Liver (tissue), 9 donors: ENCODE results near the gene HDLBP. TPM values are rescaled to one million over a fixed set of nuclear protein-coding genes. Genes with fewer than 3 reads are reported as not detected.

Source experiments
- DNase-seq: peaks from one replicate; pipeline ENCODE4 v3.0.0-alpha.2; 2017; ENCODE audit warnings: low spot score
- H3K27ac ChIP-seq, 2 donors: one replicate each; pipeline ENCODE4 v1.7.0; 2013; ENCODE audit warnings: inconsistent platforms in 2 of 2, low read length in 2 of 2, control low read depth in 1 of 2, low read depth in 1 of 2, mild to moderate bottlenecking in 1 of 2
- H3K27me3 ChIP-seq, 4 donors: one replicate each; pipeline versions ENCODE4 v1.6.1 to v1.7.0; 2013; ENCODE audit warnings: low read length in 3 of 4, inconsistent platforms in 1 of 4, mild to moderate bottlenecking in 1 of 4, moderate library complexity in 1 of 4; ENCODE audit not compliant: control insufficient read depth in 4 of 4, insufficient read depth in 4 of 4
- H3K36me3 ChIP-seq, 4 donors: one replicate each; pipeline versions ENCODE4 v1.6.1 to v1.7.0; 2013; ENCODE audit warnings: low read length in 3 of 4, mild to moderate bottlenecking in 3 of 4, low read depth in 1 of 4, moderate library complexity in 1 of 4; ENCODE audit not compliant: control insufficient read depth in 4 of 4, insufficient read depth in 3 of 4
- H3K4me1 ChIP-seq, 4 donors: one replicate each; pipeline versions ENCODE4 v1.6.1 to v1.7.0; 2013; ENCODE audit warnings: low read length in 3 of 4, mild to moderate bottlenecking in 3 of 4, moderate library complexity in 1 of 4; ENCODE audit not compliant: control insufficient read depth in 4 of 4, insufficient read depth in 4 of 4
- H3K4me3 ChIP-seq, 3 donors: one replicate each; pipeline versions ENCODE4 v1.6.1 to v1.7.0; 2013; ENCODE audit warnings: low read length in 3 of 3, control low read depth in 1 of 3, low read depth in 1 of 3, mild to moderate bottlenecking in 1 of 3
- H3K9ac ChIP-seq, 2 donors: one replicate each; pipeline ENCODE4 v1.7.0; 2013; ENCODE audit warnings: low read length in 2 of 2, mild to moderate bottlenecking in 2 of 2, moderate library complexity in 2 of 2, control low read depth in 1 of 2, low read depth in 1 of 2
- H3K9me3 ChIP-seq, 4 donors: one replicate each; pipeline versions ENCODE4 v1.6.1 to v1.7.0; 2013; ENCODE audit warnings: low read length in 3 of 4; ENCODE audit not compliant: control insufficient read depth in 4 of 4
- FOXA1 ChIP-seq: IDR thresholded peaks from 2 replicates; pipeline ENCODE4 v1.6.1; 2016; ENCODE audit warnings: antibody characterized with exemption
- FOXA2 ChIP-seq: IDR thresholded peaks from 2 replicates; pipeline ENCODE4 v1.6.1; 2016; ENCODE audit warnings: antibody characterized with exemption
- HNF4A ChIP-seq, 2 donors: conservative IDR thresholded peaks; 2 replicates each; pipeline ENCODE4 v1.6.1; 2016; ENCODE audit warnings: antibody characterized with exemption in 2 of 2, mild to moderate bottlenecking in 2 of 2
- HNF4G ChIP-seq: IDR thresholded peaks from 2 replicates; pipeline ENCODE4 v1.6.1; 2016; ENCODE audit warnings: antibody characterized with exemption
- NR2F2 ChIP-seq: IDR thresholded peaks from 2 replicates; pipeline ENCODE4 v1.6.1; 2016; ENCODE audit warnings: antibody characterized with exemption
- RXRA ChIP-seq, 2 donors: IDR thresholded peaks; 2 replicates each; pipeline ENCODE4 v1.6.1; 2017 to 2018; ENCODE audit warnings: antibody characterized with exemption in 2 of 2, mild to moderate bottlenecking in 1 of 2
- SP1 ChIP-seq: IDR thresholded peaks from 2 replicates; pipeline ENCODE4 v1.6.1; 2018; ENCODE audit warnings: antibody characterized with exemption, mild to moderate bottlenecking
- TAF1 ChIP-seq: conservative IDR thresholded peaks from 2 replicates; pipeline ENCODE4 v1.6.1; 2016; ENCODE audit warnings: antibody characterized with exemption, mild to moderate bottlenecking
- WGBS: extraction: QIAGEN DNeasy Blood & Tissue Kit; methylation state at CpG from one replicate; pipeline ENCODE4 v1.1.7; 2013; 5-methylcytosine and 5-hydroxymethylcytosine counted together
- polyA plus RNA-seq, 2 donors: library from polyadenylated mRNA; stranded (reverse) in 1 of 2; unstranded in 1 of 2; fragments of 200-250 nt in 1 of 2; fragments of >200 nt in 1 of 2; fragmentation: Nextera tagmentation in 1 of 2; extraction: Ambion mirVana in 1 of 2; gene quantifications; one replicate each; pipeline versions ENCODE4 v1.2.1 to v1.2.3, GENCODE V29; 2013 to 2015
- total RNA-seq, 2 donors: library from RNA; depleted of rRNA; stranded (reverse); fragments of >200 nt; gene quantifications; one replicate each; pipeline ENCODE4 v1.2.3, GENCODE V29; 2014
- TF ChIP-seq, protein P1 (sequence below): IDR thresholded peaks from 2 replicates; pipeline ENCODE4 v1.6.1; 2016; ENCODE audit warnings: antibody characterized with exemption, mild to moderate bottlenecking
- TF ChIP-seq, protein P2 (sequence below): IDR thresholded peaks from 2 replicates; pipeline ENCODE4 v1.6.1; 2016; ENCODE audit warnings: antibody characterized with exemption
- TF ChIP-seq, protein P3 (sequence below): fragments of 150-350 bp; IDR thresholded peaks from 2 replicates; pipeline ENCODE4 v1.5.1; 2017; ENCODE audit warnings: improper control_type of control experiment, low read depth, low read length; ENCODE audit not compliant: missing input control
- TF ChIP-seq, protein P4 (sequence below): IDR thresholded peaks from 2 replicates; pipeline ENCODE4 v1.6.1; 2016; ENCODE audit warnings: antibody characterized with exemption
- donor health status: healthy.
- donor health status: healthy.
- donor health status: healthy.
- donor health status: healthy.
- donor health status: healthy.

HDLBP gene
- total and polyA plus RNA-seq, 4 donors: 219 to 580 (median 258) TPM

DNA sequence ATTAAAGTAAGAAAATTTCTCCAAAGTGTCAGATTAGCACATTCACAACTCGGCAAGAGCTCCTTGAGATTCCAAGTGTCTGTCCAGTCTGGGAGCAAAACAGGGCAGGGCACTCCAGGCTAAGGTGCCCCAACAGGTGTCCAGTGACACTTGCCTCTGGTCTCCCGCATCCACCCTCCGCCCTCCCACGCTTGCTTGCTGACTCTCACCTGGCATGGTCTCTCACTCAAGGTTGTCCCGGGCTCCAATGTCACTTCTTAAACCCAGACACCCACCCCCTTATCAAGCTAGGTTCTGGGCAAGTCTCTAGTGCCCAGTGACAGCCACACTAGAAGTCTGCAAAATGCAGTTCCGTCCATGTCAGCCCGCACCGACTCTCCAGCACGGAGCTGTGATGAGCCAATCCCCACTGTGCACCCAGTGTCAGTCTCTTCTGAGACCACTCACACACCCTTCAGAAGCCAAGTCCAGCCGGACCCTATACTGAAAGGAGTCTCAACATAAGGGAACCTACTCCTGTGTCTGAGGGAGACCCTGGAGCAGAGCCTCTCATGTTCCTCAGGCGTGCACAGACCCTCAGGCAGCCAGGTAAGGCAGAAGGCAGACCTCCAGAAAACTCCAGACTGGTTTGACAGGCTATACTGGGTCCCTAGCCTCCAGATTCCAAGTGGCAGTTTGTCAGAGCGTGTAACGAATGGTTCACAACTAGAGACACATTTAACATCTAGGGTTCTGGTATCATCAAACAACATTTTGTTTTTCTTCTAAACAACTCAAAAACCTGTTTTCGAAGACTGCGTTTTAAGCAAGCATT is 45.6 kb downstream of the HDLBP start:
- Histone ChIP-seq H3K36me3 (peaks cover 5 to 26% (median 22%) of the 10 kb centered on the region in 4 donors), H3K4me1 (peaks cover 6 to 51% (median 39%) of the 10 kb centered on the region in 4 donors), H3K9me3 (no peaks in the 10 kb centered on the region), H3K27me3 (no peaks in the 10 kb centered on the region), H3K4me3 (no peak overlapping the region), H3K27ac (peak overlapping the region in 1 of 2 donors; percentile 15), H3K9ac (no peak overlapping the region)
- TF ChIP-seq RXRA (IDR thresholded peaks at IDR 0.05): no peak
- no peak for TF ChIP-seq TAF1
- TF ChIP-seq HNF4A (conservative IDR thresholded peaks at IDR 0.05): no peak
- 92% methylated on average over 15 of the region's 15 CpGs for WGBS
- DNase-seq: no peak

DNA sequence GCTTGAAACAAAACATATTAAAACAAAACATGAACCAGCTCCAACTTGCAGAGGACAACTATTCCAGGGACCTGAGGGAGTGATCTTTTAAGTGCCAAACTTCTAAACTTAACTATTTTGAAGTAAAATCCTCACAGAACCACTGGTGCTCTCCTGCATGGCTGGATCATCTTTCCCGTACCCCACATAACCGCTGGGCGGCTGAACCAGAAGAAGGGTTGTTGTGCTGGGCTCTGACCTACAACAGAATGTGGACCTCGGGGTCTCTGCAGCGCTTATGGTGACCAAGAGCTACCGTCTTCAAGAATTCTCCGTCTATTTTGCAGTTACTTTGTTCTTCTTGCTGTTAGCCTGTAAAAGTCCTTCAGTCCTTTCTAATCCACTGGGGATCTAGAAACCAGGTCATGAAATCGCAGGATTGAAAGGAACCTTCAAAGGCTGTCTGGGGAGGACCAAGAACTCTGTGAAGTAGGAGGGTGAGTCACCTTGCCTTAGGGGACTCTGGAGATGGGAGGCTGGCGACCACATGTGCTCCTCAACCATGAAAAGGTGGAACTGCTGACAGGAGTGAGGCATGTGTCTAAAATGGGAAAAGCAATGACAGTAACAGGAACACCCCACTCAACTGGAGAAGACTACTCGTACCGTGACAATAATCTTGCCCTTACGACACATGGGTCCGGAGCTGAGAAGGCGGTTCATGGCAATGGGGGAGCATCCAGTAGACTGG is 46.6 kb downstream of the HDLBP start:
- H3K27me3 ChIP-seq: no peaks in the 10 kb centered on the region
- H3K4me1 ChIP-seq: peaks cover 6 to 46% (median 35%) of the 10 kb centered on the region in 4 donors
- no peak for DNase-seq
- TF ChIP-seq, protein P1, sequence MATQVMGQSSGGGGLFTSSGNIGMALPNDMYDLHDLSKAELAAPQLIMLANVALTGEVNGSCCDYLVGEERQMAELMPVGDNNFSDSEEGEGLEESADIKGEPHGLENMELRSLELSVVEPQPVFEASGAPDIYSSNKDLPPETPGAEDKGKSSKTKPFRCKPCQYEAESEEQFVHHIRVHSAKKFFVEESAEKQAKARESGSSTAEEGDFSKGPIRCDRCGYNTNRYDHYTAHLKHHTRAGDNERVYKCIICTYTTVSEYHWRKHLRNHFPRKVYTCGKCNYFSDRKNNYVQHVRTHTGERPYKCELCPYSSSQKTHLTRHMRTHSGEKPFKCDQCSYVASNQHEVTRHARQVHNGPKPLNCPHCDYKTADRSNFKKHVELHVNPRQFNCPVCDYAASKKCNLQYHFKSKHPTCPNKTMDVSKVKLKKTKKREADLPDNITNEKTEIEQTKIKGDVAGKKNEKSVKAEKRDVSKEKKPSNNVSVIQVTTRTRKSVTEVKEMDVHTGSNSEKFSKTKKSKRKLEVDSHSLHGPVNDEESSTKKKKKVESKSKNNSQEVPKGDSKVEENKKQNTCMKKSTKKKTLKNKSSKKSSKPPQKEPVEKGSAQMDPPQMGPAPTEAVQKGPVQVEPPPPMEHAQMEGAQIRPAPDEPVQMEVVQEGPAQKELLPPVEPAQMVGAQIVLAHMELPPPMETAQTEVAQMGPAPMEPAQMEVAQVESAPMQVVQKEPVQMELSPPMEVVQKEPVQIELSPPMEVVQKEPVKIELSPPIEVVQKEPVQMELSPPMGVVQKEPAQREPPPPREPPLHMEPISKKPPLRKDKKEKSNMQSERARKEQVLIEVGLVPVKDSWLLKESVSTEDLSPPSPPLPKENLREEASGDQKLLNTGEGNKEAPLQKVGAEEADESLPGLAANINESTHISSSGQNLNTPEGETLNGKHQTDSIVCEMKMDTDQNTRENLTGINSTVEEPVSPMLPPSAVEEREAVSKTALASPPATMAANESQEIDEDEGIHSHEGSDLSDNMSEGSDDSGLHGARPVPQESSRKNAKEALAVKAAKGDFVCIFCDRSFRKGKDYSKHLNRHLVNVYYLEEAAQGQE: no peak
- TF ChIP-seq HNF4G: no peak
- TF ChIP-seq SP1: no peak
- no peak for TF ChIP-seq NR2F2
- TF ChIP-seq RXRA (IDR thresholded peaks at IDR 0.05): no peak
- no peak for TF ChIP-seq FOXA2
- TF ChIP-seq, protein P2, sequence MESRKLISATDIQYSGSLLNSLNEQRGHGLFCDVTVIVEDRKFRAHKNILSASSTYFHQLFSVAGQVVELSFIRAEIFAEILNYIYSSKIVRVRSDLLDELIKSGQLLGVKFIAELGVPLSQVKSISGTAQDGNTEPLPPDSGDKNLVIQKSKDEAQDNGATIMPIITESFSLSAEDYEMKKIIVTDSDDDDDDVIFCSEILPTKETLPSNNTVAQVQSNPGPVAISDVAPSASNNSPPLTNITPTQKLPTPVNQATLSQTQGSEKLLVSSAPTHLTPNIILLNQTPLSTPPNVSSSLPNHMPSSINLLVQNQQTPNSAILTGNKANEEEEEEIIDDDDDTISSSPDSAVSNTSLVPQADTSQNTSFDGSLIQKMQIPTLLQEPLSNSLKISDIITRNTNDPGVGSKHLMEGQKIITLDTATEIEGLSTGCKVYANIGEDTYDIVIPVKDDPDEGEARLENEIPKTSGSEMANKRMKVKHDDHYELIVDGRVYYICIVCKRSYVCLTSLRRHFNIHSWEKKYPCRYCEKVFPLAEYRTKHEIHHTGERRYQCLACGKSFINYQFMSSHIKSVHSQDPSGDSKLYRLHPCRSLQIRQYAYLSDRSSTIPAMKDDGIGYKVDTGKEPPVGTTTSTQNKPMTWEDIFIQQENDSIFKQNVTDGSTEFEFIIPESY: no peak
- no peak for TF ChIP-seq HNF4A (conservative IDR thresholded peaks at IDR 0.05)
- TF ChIP-seq, protein P3, sequence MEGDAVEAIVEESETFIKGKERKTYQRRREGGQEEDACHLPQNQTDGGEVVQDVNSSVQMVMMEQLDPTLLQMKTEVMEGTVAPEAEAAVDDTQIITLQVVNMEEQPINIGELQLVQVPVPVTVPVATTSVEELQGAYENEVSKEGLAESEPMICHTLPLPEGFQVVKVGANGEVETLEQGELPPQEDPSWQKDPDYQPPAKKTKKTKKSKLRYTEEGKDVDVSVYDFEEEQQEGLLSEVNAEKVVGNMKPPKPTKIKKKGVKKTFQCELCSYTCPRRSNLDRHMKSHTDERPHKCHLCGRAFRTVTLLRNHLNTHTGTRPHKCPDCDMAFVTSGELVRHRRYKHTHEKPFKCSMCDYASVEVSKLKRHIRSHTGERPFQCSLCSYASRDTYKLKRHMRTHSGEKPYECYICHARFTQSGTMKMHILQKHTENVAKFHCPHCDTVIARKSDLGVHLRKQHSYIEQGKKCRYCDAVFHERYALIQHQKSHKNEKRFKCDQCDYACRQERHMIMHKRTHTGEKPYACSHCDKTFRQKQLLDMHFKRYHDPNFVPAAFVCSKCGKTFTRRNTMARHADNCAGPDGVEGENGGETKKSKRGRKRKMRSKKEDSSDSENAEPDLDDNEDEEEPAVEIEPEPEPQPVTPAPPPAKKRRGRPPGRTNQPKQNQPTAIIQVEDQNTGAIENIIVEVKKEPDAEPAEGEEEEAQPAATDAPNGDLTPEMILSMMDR: no peak
- TF ChIP-seq, protein P4, sequence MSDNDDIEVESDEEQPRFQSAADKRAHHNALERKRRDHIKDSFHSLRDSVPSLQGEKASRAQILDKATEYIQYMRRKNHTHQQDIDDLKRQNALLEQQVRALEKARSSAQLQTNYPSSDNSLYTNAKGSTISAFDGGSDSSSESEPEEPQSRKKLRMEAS: no peak
- TF ChIP-seq FOXA1: no peak
- H3K9ac ChIP-seq: no peak overlapping the region
- H3K36me3 ChIP-seq: peaks cover 7 to 32% (median 28%) of the 10 kb centered on the region in 4 donors
- H3K27ac ChIP-seq: no peak overlapping the region
- H3K4me3 ChIP-seq: no peak overlapping the region
- H3K9me3 ChIP-seq: no peaks in the 10 kb centered on the region
- WGBS: 91% methylated on average over 14 of the region's 14 CpGs
